Common myeloid progenitor, CD34-positive (primary cell): ENCODE data around the gene PDYN.
A peak's percentile ranks its signal among the peaks of the same experiment; 100 is the strongest.

Experiments used
- CTCF ChIA-PET: fragments of 350-600 bp; sonication (Branson Sonifier 250); formaldehyde crosslinking; loops from one replicate; lab custom pipeline; 2021; ENCODE audit warnings: antibody characterized with exemption; lab: Charles Lee
- POLR2A ChIA-PET: fragments of 350-600 bp; sonication (Branson Sonifier 250); formaldehyde crosslinking; loops from one replicate; lab custom pipeline; 2021; ENCODE audit warnings: antibody characterized with exemption; lab: Charles Lee
- DNase-seq, 3 donors: peaks; one replicate each; pipeline versions ENCODE4 v3.0.0 to v3.0.0-alpha.2; 2013
- H3K27ac ChIP-seq, 2 experiments: 1 replicate in 1 of 2; 2 replicates in 1 of 2; pipeline ENCODE4 v1.7.0; 2013; ENCODE audit warnings: inconsistent platforms in 2 of 2, low read length in 2 of 2, mild to moderate bottlenecking in 2 of 2, low read depth in 1 of 2, moderate library complexity in 1 of 2; ENCODE audit not compliant: severe bottlenecking in 2 of 2, insufficient read depth in 1 of 2, poor library complexity in 1 of 2
- H3K27me3 ChIP-seq, 5 experiments: replicated peaks in 2 of 5; 1 replicate in 3 of 5; 2 replicates in 2 of 5; pipeline versions ENCODE4 v1.6.1 to v1.7.0; 2013; ENCODE audit warnings: low read length in 4 of 5, mild to moderate bottlenecking in 2 of 5, moderate library complexity in 2 of 5, inconsistent platforms in 1 of 5; ENCODE audit not compliant: insufficient read depth in 5 of 5, control insufficient read depth in 4 of 5
- H3K36me3 ChIP-seq, 4 experiments: 1 replicate in 2 of 4; 2 replicates in 2 of 4; pipeline versions ENCODE4 v1.6.1 to v1.7.0; 2013; ENCODE audit warnings: low read length in 3 of 4, control low read depth in 1 of 4, mild to moderate bottlenecking in 1 of 4; ENCODE audit not compliant: control insufficient read depth in 4 of 4, insufficient read depth in 4 of 4
- H3K4me1 ChIP-seq, 4 experiments: 1 replicate in 3 of 4; 2 replicates in 1 of 4; pipeline versions ENCODE4 v1.6.1 to v1.7.1; 2013; ENCODE audit warnings: low read length in 3 of 4, mild to moderate bottlenecking in 3 of 4, control low read depth in 1 of 4, inconsistent platforms in 1 of 4, moderate library complexity in 1 of 4; ENCODE audit not compliant: control insufficient read depth in 4 of 4, insufficient read depth in 4 of 4; ENCODE audit errors: control extremely low read depth in 1 of 4
- H3K4me3 ChIP-seq, 7 experiments: 1 replicate in 4 of 7; 2 replicates in 3 of 7; pipeline versions ENCODE4 v1.5.1 to v1.7.0; 2013; ENCODE audit warnings: mild to moderate bottlenecking in 7 of 7, low read length in 6 of 7, moderate library complexity in 6 of 7, inconsistent platforms in 2 of 7, low read depth in 2 of 7, control low read depth in 1 of 7; ENCODE audit not compliant: insufficient read depth in 4 of 7, control insufficient read depth in 1 of 7; ENCODE audit errors: extremely low read depth in 1 of 7
- H3K9me3 ChIP-seq, 5 experiments: 1 replicate in 4 of 5; 2 replicates in 1 of 5; pipeline versions ENCODE4 v1.6.1 to v1.7.1; 2013; ENCODE audit warnings: low read length in 4 of 5, mild to moderate bottlenecking in 2 of 5, inconsistent platforms in 1 of 5, low read depth in 1 of 5, moderate library complexity in 1 of 5; ENCODE audit not compliant: control insufficient read depth in 4 of 5, insufficient read depth in 2 of 5; ENCODE audit errors: control extremely low read depth in 1 of 5
- WGBS: methylation state at CpG from one replicate; pipeline ENCODE4 v1.1.5; 2013; ENCODE audit not compliant: insufficient coverage; 5-methylcytosine and 5-hydroxymethylcytosine counted together

PDYN gene

GRCh38 chr20:1947535-1947846 is 46.4 kb downstream of the PDYN start:
- H3K27ac ChIP-seq, result no peak overlapping the region
- no peaks in the 10 kb centered on the region for H3K9me3 ChIP-seq
- ChIA-PET POLR2A (no interaction called here), CTCF (interaction anchor here (0.9 to 1.4 kb wide), 3 partner anchors 13 to 225 kb away, joined by 3 to 4 read pairs (median 4); no protein-coding TSS in a partner anchor)
- H3K4me1 ChIP-seq, result peaks cover 0 to 29% (median 7%) of the 10 kb centered on the region in 4 experiments
- H3K4me3 ChIP-seq, result no peak overlapping the region
- peaks cover 4 to 48% (median 20%) of the 10 kb centered on the region in 5 experiments for H3K27me3 ChIP-seq
- no peaks in the 10 kb centered on the region for H3K36me3 ChIP-seq
- no peak for DNase-seq
- WGBS, result 89% methylated on average over 13 of the region's 14 CpGs

GRCh38 chr20:1946762-1947534 is 46.9 kb downstream of the PDYN start:
- peak in 2 of 3 donors; percentile 23 to 26 for DNase-seq
- ChIA-PET POLR2A (no interaction called here), CTCF (interaction anchor here (0.9 to 1.4 kb wide), 3 partner anchors 13 to 226 kb away, joined by 3 to 4 read pairs (median 4); no protein-coding TSS in a partner anchor)
- Histone ChIP-seq H3K27ac (no peak overlapping the region), H3K27me3 (peaks cover 4 to 48% (median 20%) of the 10 kb centered on the region in 5 experiments), H3K4me3 (peak overlapping the region in 5 of 7 experiments; percentile 2 to 64 (median 34)), H3K36me3 (no peaks in the 10 kb centered on the region), H3K4me1 (peaks cover 0 to 29% (median 7%) of the 10 kb centered on the region in 4 experiments), H3K9me3 (no peaks in the 10 kb centered on the region)
- WGBS, result 12% methylated on average over 36 of the region's 39 CpGs

GRCh38 chr20:1946442-1946761 is 47.5 kb downstream of the PDYN start:
- H3K9me3 ChIP-seq, result no peaks in the 10 kb centered on the region
- H3K27me3 ChIP-seq, result peaks cover 4 to 48% (median 20%) of the 10 kb centered on the region in 5 experiments
- no peaks in the 10 kb centered on the region for H3K36me3 ChIP-seq
- H3K4me1 ChIP-seq, result peaks cover 0 to 29% (median 7%) of the 10 kb centered on the region in 4 experiments
- 50% methylated on average over 2 of the region's 7 CpGs for WGBS
- peak in 1 of 3 donors; percentile 13 for DNase-seq
- H3K4me3 ChIP-seq, result peak overlapping the region in 2 of 7 experiments; percentile 34 to 64
- ChIA-PET POLR2A (no interaction called here), CTCF (interaction anchor here (1.2 to 1.4 kb wide), 3 partner anchors 12 to 226 kb away, joined by 3 to 4 read pairs (median 4); no protein-coding TSS in a partner anchor)
- H3K27ac ChIP-seq, result no peak overlapping the region

- H3K4me3 ChIP-seq, result no peak overlapping the region
- no peak for DNase-seq
- CTCF ChIA-PET, result interaction anchor here (1.4 kb wide), 1 partner anchor 20 kb away, joined by 4 read pairs; no protein-coding TSS in a partner anchor
- H3K9me3 ChIP-seq, result no peaks in the 10 kb centered on the region
- 92% methylated on average over 4 of the region's 7 CpGs for WGBS
- H3K27ac ChIP-seq, result no peak overlapping the region
- no peaks in the 10 kb centered on the region for H3K36me3 ChIP-seq
- H3K27me3 ChIP-seq, result peaks cover 4 to 48% (median 20%) of the 10 kb centered on the region in 5 experiments
- H3K4me1 ChIP-seq, result peaks cover 0 to 29% (median 7%) of the 10 kb centered on the region in 4 experiments
- POLR2A ChIA-PET, result no interaction called here
Observed at GRCh38 chr20:1945660-1946059, 48.2 kb downstream of the PDYN start.

- Histone ChIP-seq H3K27me3 (peaks cover 4 to 48% (median 20%) of the 10 kb centered on the region in 5 experiments), H3K27ac (no peak overlapping the region), H3K36me3 (no peaks in the 10 kb centered on the region), H3K4me3 (no peak overlapping the region), H3K4me1 (peaks cover 0 to 29% (median 7%) of the 10 kb centered on the region in 4 experiments), H3K9me3 (no peaks in the 10 kb centered on the region)
- ChIA-PET POLR2A (no interaction called here), CTCF (interaction anchor here (1.4 kb wide), 1 partner anchor 20 kb away, joined by 4 read pairs; no protein-coding TSS in a partner anchor)
- whole genome bisulfite sequencing, result 93% methylated on average over 8 of the region's 9 CpGs
- DNase-seq, result peak in 2 of 3 donors; percentile 30 to 36
Observed at GRCh38 chr20:1945134-1945618, 48.7 kb downstream of the PDYN start.

GRCh38 chr20:1944345-1945091 is 49.3 kb downstream of the PDYN start:
- ChIA-PET POLR2A (no interaction called here), CTCF (interaction anchor here (0.9 kb wide), 1 partner anchor 21 kb away, joined by 3 read pairs; no protein-coding TSS in a partner anchor)
- Histone ChIP-seq H3K9me3 (no peaks in the 10 kb centered on the region), H3K4me3 (no peak overlapping the region), H3K36me3 (no peaks in the 10 kb centered on the region), H3K4me1 (peaks cover 0 to 25% (median 7%) of the 10 kb centered on the region in 4 experiments), H3K27me3 (peaks cover 4 to 48% (median 20%) of the 10 kb centered on the region in 5 experiments), H3K27ac (no peak overlapping the region)
- 96% methylated on average over 5 of the region's 6 CpGs for WGBS
- DNase-seq, result no peak
